A549 (cell line): ENCODE results near the gene MAP3K2. TPM values are rescaled to one million over a fixed set of nuclear protein-coding genes. Genes with fewer than 3 reads are reported as not detected.

ENCODE experiments used
- ATAC-seq, 2 experiments: fragments of 200-7000 bp in 1 of 2; fragments of >200 bp in 1 of 2; cut with Nextera tagmentation in 1 of 2; cut with Tn5 transposase in 1 of 2; 3 replicates each; pipeline versions ENCODE4 v1.8.0 to v1.9.1; 2018 to 2020; ENCODE audit warnings: mild to moderate bottlenecking in 1 of 2, moderate library complexity in 1 of 2
- CTCF ChIA-PET: fragments of 300-600 bp; sonication (Branson Sonifier 250); formaldehyde crosslinking; extraction: SDS; loops from one replicate; lab custom pipeline; 2021; ENCODE audit warnings: antibody characterized with exemption, inconsistent platforms; lab: Yijun Ruan, JAX
- POLR2A ChIA-PET: fragments of 350-600 bp; formaldehyde crosslinking; extraction: SDS; loops from one replicate; lab custom pipeline; 2021; ENCODE audit warnings: antibody characterized with exemption, inconsistent platforms; lab: Yijun Ruan, JAX
- DNase-seq, 2 experiments: peaks; one replicate each; pipeline versions ENCODE4 v3.0.0 to v3.0.0-alpha.2; 2011 to 2016; ENCODE audit warnings: low read depth in 1 of 2, low spot score in 1 of 2
- FAIRE-seq: peaks from 2 replicates; lab custom pipeline; 2011; peaks lifted over from hg19 to GRCh38; lab: Jason Lieb, UNC
- H3K27ac ChIP-seq, 2 experiments: fragments of >200 bp; sonication (Bioruptor Twin); formaldehyde crosslinking; 3 replicates each; pipeline ENCODE4 v1.5.1; 2016 to 2017
- H3K4me1 ChIP-seq: fragments of >200 bp; sonication (Bioruptor Twin); formaldehyde crosslinking; 3 replicates; pipeline ENCODE4 v1.6.1; 2016
- H3K4me2 ChIP-seq: fragments of >200 bp; sonication (Bioruptor Twin); formaldehyde crosslinking; 3 replicates; pipeline ENCODE4 v1.6.1; 2016
- H3K4me3 ChIP-seq: fragments of >200 bp; sonication (Bioruptor Twin); formaldehyde crosslinking; 3 replicates; pipeline ENCODE4 v1.5.1; 2016
- H3K9me3 ChIP-seq: fragments of >200 bp; sonication (Bioruptor Twin); formaldehyde crosslinking; 3 replicates; pipeline ENCODE4 v1.6.1; 2016
- CBX8 ChIP-seq: fragments of 200-600 bp; sonication (generic); IDR thresholded peaks from 2 replicates; pipeline ENCODE4 v1.6.1; 2016
- CHD4 ChIP-seq: fragments of 200-600 bp; sonication (generic); IDR thresholded peaks from 2 replicates; pipeline ENCODE4 v1.6.1; 2016; ENCODE audit warnings: antibody characterized with exemption, mild to moderate bottlenecking, borderline replicate concordance
- EHF ChIP-seq: fragments of 250-450 bp; sonication (Bioruptor Pico); IDR thresholded peaks from 2 replicates; pipeline ENCODE4 v1.5.0; 2020; ENCODE audit warnings: mild to moderate bottlenecking
- EHMT2 ChIP-seq: fragments of 200-600 bp; sonication (generic); IDR thresholded peaks from 2 replicates; pipeline ENCODE4 v1.6.1; 2016; ENCODE audit warnings: antibody characterized with exemption, low read depth, mild to moderate bottlenecking, moderate library complexity
- EP300 ChIP-seq, 2 experiments: fragments of >200 bp; sonication (Bioruptor Twin); formaldehyde crosslinking; IDR thresholded peaks; 2 replicates in 1 of 2; 3 replicates in 1 of 2; pipeline ENCODE4 v1.6.1; 2016 to 2017
- ESRRA ChIP-seq: fragments of 150-350 bp; IDR thresholded peaks from 2 replicates; pipeline ENCODE4 v1.6.1; 2014; ENCODE audit warnings: mild to moderate bottlenecking, low read length, borderline replicate concordance
- GATA3 ChIP-seq: IDR thresholded peaks from 2 replicates; pipeline ENCODE4 v1.6.1; 2012; ENCODE audit warnings: borderline replicate concordance
- HOXA7 ChIP-seq: fragments of 250-450 bp; sonication (Bioruptor Pico); IDR thresholded peaks from 2 replicates; pipeline ENCODE4 v1.5.0; 2020; ENCODE audit warnings: mild to moderate bottlenecking, moderate library complexity
- HOXB13 ChIP-seq: fragments of 250-450 bp; sonication (Bioruptor Pico); IDR thresholded peaks from 2 replicates; pipeline ENCODE4 v1.5.0; 2020; ENCODE audit warnings: low read depth, mild to moderate bottlenecking, moderate library complexity
- KDM5A ChIP-seq: fragments of 200-600 bp; sonication (generic); IDR thresholded peaks from 2 replicates; pipeline ENCODE4 v1.6.1; 2016; ENCODE audit warnings: antibody characterized with exemption, mild to moderate bottlenecking
- POLR2AphosphoS2 ChIP-seq: conservative IDR thresholded peaks from 2 replicates; pipeline ENCODE4 v1.6.1; 2012; ENCODE audit warnings: low read length, improper control_type of control experiment, inconsistent platforms
- RCOR1 ChIP-seq: fragments of 150-350 bp; IDR thresholded peaks from 2 replicates; pipeline ENCODE4 v1.6.1; 2014; ENCODE audit warnings: antibody characterized with exemption, low read length, low read depth
- RFX5 ChIP-seq: fragments of 450-650 bp; IDR thresholded peaks from 2 replicates; pipeline ENCODE4 v1.7.1; 2014; ENCODE audit warnings: antibody characterized with exemption, mild to moderate bottlenecking, moderate library complexity
- RNF2 ChIP-seq: fragments of 200-600 bp; sonication (generic); IDR thresholded peaks from 2 replicates; pipeline ENCODE4 v1.6.1; 2016; ENCODE audit warnings: low read depth, mild to moderate bottlenecking, antibody characterized with exemption, moderate library complexity, borderline replicate concordance
- SREBF2 ChIP-seq: fragments of 450-650 bp; IDR thresholded peaks from 2 replicates; pipeline ENCODE4 v1.6.1; 2014; ENCODE audit warnings: mild to moderate bottlenecking, moderate library complexity
- TFCP2L1 ChIP-seq: fragments of 250-450 bp; sonication (Bioruptor Pico); IDR thresholded peaks from 2 replicates; pipeline ENCODE4 v1.5.0; 2021; ENCODE audit warnings: mild to moderate bottlenecking
- TP53 ChIP-seq: fragments of 250-450 bp; sonication (Bioruptor Pico); IDR thresholded peaks from 2 replicates; pipeline ENCODE4 v1.5.0; 2021; ENCODE audit warnings: mild to moderate bottlenecking, moderate library complexity
- ZC3H11A ChIP-seq: fragments of 450-650 bp; IDR thresholded peaks from 2 replicates; pipeline ENCODE4 v1.6.1; 2014; ENCODE audit warnings: antibody characterized with exemption, mild to moderate bottlenecking
- ZFP36 ChIP-seq: fragments of 450-650 bp; IDR thresholded peaks from 2 replicates; pipeline ENCODE4 v1.6.1; 2014; ENCODE audit warnings: borderline replicate concordance; ENCODE audit not compliant: partially characterized antibody
- WGBS: methylation state at CpG from one replicate; pipeline ENCODE4 v1.1.6; 2017; ENCODE audit errors: missing lambda C conversion rate; 5-methylcytosine and 5-hydroxymethylcytosine counted together
- polyA plus RNA-seq, 4 experiments: library from polyadenylated mRNA; depleted of rRNA in 3 of 4; stranded (reverse); fragments of >200 nt; fragmentation: RNase III in 1 of 4; extraction: RNeasy Plus Mini Kit Qiagen cat#74134 plus additional on column Dnase treatment in 1 of 4; gene quantifications; 2 replicates in 3 of 4; 3 replicates in 1 of 4; pipeline ENCODE4 v1.2.3, GENCODE V29; 2011 to 2017
- TF ChIP-seq, protein P1 (sequence below): fragments of 200-600 bp; sonication (generic); IDR thresholded peaks from 2 replicates; pipeline ENCODE4 v1.6.1; 2016; ENCODE audit warnings: antibody characterized with exemption, mild to moderate bottlenecking, moderate library complexity
- TF ChIP-seq, protein P2 (sequence below): fragments of 250-450 bp; sonication (Bioruptor Pico); IDR thresholded peaks from 2 replicates; pipeline ENCODE4 v1.5.0; 2021; ENCODE audit warnings: mild to moderate bottlenecking, moderate library complexity, borderline replicate concordance
- TF ChIP-seq, protein P3 (sequence below): fragments of 450-650 bp; IDR thresholded peaks from 2 replicates; pipeline ENCODE4 v1.6.1; 2014; ENCODE audit warnings: antibody characterized with exemption
- TF ChIP-seq, protein P4 (sequence below): fragments of 150-350 bp; IDR thresholded peaks from 2 replicates; pipeline ENCODE4 v1.6.1; 2014; ENCODE audit warnings: low read depth, mild to moderate bottlenecking, low read length
- TF ChIP-seq, protein P5 (sequence below): fragments of >200 bp; sonication (Bioruptor Twin); formaldehyde crosslinking; IDR thresholded peaks from 3 replicates; pipeline ENCODE4 v1.5.1; 2016
- TF ChIP-seq, protein P6 (sequence below): fragments of >200 bp; sonication (Bioruptor Twin); formaldehyde crosslinking; IDR thresholded peaks from 3 replicates; pipeline ENCODE4 v1.6.1; 2016
- TF ChIP-seq, protein P7 (sequence below): fragments of 250-450 bp; sonication (Bioruptor Pico); IDR thresholded peaks from 2 replicates; pipeline ENCODE4 v1.5.0; 2020; ENCODE audit warnings: low read depth, mild to moderate bottlenecking, moderate library complexity

Gene MAP3K2
- polyA plus RNA-seq, 2 of the 4 experiments (the other 2 are of a cell fraction) = 12.3 to 29.7 TPM

DNA sequence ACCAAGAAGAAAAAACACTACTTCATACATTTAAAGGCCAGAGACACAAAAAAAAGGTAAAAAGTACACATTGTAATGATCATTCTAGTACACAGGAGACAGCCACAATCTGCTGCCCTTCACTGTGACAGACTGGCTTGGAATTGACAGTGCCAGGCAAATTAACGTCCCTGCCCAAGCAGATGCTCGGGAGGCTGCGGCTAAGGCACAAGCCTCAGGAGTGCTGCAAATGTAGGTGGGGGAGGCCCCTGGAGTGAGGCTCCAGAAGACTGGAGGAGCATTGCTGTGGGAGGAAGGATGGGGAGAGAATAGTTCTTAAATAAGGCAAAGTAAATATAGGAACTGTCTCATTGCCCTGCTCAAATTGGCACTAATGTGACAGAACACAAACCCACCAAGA, 112.4 kb downstream of the MAP3K2 start:
- Histone ChIP-seq H3K27ac (no peak overlapping the region), H3K4me1 (no peaks in the 10 kb centered on the region), H3K4me3 (no peak overlapping the region), H3K9me3 (no peaks in the 10 kb centered on the region), H3K4me2 (no peak overlapping the region)
- CTCF ChIA-PET = interaction anchor here (1.2 kb wide), 1 partner anchor 50 kb away, joined by 4 read pairs; no protein-coding TSS in a partner anchor
- DNase-seq (no peak), FAIRE-seq (no peak), ATAC-seq (no peak)
- WGBS = 92% methylated on average over 3 of the region's 3 CpGs
- POLR2A ChIA-PET = no interaction called here
- no peak for TF ChIP-seq KDM5A
- TF ChIP-seq POLR2AphosphoS2 = no peak
- TF ChIP-seq EHMT2 = no peak
- TF ChIP-seq, protein P1, sequence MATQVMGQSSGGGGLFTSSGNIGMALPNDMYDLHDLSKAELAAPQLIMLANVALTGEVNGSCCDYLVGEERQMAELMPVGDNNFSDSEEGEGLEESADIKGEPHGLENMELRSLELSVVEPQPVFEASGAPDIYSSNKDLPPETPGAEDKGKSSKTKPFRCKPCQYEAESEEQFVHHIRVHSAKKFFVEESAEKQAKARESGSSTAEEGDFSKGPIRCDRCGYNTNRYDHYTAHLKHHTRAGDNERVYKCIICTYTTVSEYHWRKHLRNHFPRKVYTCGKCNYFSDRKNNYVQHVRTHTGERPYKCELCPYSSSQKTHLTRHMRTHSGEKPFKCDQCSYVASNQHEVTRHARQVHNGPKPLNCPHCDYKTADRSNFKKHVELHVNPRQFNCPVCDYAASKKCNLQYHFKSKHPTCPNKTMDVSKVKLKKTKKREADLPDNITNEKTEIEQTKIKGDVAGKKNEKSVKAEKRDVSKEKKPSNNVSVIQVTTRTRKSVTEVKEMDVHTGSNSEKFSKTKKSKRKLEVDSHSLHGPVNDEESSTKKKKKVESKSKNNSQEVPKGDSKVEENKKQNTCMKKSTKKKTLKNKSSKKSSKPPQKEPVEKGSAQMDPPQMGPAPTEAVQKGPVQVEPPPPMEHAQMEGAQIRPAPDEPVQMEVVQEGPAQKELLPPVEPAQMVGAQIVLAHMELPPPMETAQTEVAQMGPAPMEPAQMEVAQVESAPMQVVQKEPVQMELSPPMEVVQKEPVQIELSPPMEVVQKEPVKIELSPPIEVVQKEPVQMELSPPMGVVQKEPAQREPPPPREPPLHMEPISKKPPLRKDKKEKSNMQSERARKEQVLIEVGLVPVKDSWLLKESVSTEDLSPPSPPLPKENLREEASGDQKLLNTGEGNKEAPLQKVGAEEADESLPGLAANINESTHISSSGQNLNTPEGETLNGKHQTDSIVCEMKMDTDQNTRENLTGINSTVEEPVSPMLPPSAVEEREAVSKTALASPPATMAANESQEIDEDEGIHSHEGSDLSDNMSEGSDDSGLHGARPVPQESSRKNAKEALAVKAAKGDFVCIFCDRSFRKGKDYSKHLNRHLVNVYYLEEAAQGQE = no peak
- TF ChIP-seq, protein P2, sequence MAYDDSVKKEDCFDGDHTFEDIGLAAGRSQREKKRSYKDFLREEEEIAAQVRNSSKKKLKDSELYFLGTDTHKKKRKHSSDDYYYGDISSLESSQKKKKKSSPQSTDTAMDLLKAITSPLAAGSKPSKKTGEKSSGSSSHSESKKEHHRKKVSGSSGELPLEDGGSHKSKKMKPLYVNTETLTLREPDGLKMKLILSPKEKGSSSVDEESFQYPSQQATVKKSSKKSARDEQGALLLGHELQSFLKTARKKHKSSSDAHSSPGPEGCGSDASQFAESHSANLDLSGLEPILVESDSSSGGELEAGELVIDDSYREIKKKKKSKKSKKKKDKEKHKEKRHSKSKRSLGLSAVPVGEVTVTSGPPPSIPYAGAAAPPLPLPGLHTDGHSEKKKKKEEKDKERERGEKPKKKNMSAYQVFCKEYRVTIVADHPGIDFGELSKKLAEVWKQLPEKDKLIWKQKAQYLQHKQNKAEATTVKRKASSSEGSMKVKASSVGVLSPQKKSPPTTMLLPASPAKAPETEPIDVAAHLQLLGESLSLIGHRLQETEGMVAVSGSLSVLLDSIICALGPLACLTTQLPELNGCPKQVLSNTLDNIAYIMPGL = no peak
- TF ChIP-seq RNF2 = no peak
- no peak for TF ChIP-seq ESRRA
- TF ChIP-seq GATA3 = no peak
- TF ChIP-seq, protein P3, sequence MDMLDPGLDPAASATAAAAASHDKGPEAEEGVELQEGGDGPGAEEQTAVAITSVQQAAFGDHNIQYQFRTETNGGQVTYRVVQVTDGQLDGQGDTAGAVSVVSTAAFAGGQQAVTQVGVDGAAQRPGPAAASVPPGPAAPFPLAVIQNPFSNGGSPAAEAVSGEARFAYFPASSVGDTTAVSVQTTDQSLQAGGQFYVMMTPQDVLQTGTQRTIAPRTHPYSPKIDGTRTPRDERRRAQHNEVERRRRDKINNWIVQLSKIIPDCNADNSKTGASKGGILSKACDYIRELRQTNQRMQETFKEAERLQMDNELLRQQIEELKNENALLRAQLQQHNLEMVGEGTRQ = no peak
- TF ChIP-seq ZFP36 = no peak
- TF ChIP-seq HOXB13 (CRISPR knock-in tag) = no peak

DNA sequence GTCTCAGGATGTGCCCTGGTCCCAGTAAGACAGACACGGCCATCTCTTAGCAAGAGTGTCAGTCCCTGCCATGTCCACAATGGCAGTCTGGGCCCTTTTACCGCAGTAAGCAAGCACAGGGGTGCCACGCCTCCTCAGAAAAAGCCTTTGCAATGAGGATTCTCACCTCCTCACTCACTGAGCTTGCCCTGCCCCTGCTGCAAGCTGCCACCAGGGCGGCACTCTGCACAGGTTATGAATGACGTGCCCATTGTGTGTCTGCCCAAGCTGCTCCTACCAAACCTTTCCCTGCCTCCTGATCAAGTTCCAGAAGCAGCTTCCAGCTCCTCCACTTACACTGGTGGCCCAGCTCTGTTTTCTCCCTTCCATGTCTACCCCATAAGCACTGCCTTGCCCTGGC, 117.1 kb downstream of the MAP3K2 start:
- 100% methylated on average over 5 of the region's 5 CpGs for WGBS
- DNase-seq = peak in 1 of 2 experiments; percentile 19
- no peaks in the 10 kb centered on the region for H3K9me3 ChIP-seq
- peak in 1 of 2 experiments; percentile 61; a peak in 3 of 6 replicates for ATAC-seq
- no peak for FAIRE-seq
- TF ChIP-seq, protein P4, sequence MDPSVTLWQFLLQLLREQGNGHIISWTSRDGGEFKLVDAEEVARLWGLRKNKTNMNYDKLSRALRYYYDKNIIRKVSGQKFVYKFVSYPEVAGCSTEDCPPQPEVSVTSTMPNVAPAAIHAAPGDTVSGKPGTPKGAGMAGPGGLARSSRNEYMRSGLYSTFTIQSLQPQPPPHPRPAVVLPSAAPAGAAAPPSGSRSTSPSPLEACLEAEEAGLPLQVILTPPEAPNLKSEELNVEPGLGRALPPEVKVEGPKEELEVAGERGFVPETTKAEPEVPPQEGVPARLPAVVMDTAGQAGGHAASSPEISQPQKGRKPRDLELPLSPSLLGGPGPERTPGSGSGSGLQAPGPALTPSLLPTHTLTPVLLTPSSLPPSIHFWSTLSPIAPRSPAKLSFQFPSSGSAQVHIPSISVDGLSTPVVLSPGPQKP = no peak
- TF ChIP-seq TFCP2L1 = no peak
- TF ChIP-seq, protein P5, sequence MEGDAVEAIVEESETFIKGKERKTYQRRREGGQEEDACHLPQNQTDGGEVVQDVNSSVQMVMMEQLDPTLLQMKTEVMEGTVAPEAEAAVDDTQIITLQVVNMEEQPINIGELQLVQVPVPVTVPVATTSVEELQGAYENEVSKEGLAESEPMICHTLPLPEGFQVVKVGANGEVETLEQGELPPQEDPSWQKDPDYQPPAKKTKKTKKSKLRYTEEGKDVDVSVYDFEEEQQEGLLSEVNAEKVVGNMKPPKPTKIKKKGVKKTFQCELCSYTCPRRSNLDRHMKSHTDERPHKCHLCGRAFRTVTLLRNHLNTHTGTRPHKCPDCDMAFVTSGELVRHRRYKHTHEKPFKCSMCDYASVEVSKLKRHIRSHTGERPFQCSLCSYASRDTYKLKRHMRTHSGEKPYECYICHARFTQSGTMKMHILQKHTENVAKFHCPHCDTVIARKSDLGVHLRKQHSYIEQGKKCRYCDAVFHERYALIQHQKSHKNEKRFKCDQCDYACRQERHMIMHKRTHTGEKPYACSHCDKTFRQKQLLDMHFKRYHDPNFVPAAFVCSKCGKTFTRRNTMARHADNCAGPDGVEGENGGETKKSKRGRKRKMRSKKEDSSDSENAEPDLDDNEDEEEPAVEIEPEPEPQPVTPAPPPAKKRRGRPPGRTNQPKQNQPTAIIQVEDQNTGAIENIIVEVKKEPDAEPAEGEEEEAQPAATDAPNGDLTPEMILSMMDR = no peak
- TF ChIP-seq, protein P6, sequence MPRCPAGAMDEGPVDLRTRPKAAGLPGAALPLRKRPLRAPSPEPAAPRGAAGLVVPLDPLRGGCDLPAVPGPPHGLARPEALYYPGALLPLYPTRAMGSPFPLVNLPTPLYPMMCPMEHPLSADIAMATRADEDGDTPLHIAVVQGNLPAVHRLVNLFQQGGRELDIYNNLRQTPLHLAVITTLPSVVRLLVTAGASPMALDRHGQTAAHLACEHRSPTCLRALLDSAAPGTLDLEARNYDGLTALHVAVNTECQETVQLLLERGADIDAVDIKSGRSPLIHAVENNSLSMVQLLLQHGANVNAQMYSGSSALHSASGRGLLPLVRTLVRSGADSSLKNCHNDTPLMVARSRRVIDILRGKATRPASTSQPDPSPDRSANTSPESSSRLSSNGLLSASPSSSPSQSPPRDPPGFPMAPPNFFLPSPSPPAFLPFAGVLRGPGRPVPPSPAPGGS = no peak
- TF ChIP-seq ZC3H11A = no peak
- TF ChIP-seq RFX5 = no peak
- no peak for TF ChIP-seq CBX8
- TF ChIP-seq, protein P7, sequence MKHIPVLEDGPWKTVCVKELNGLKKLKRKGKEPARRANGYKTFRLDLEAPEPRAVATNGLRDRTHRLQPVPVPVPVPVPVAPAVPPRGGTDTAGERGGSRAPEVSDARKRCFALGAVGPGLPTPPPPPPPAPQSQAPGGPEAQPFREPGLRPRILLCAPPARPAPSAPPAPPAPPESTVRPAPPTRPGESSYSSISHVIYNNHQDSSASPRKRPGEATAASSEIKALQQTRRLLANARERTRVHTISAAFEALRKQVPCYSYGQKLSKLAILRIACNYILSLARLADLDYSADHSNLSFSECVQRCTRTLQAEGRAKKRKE (CRISPR knock-in tag) = no peak
- TF ChIP-seq CHD4 = no peak
- no peak for TF ChIP-seq TP53
- TF ChIP-seq RCOR1 = no peak
- TF ChIP-seq SREBF2 = no peak
- TF ChIP-seq ZFP36 = no peak
- TF ChIP-seq EP300 (IDR thresholded peaks at IDR 0.05) = no peak
- no peak for TF ChIP-seq EHF
- no peak for TF ChIP-seq HOXA7 (CRISPR knock-in tag)
- ChIA-PET CTCF (interaction anchor here (1.0 to 2.2 kb wide), 7 partner anchors 8 to 73 kb away, joined by 3 to 6 read pairs (median 3); no protein-coding TSS in a partner anchor), POLR2A (no interaction called here)
- H3K27ac ChIP-seq = no peak overlapping the region
- no peaks in the 10 kb centered on the region for H3K4me1 ChIP-seq
- no peak overlapping the region for H3K4me3 ChIP-seq
- no peak overlapping the region for H3K4me2 ChIP-seq
